K562 (cell line): ENCODE results near the gene PRKRIP1. TPM values are rescaled to one million over a fixed set of nuclear protein-coding genes. Genes with fewer than 3 reads are reported as not detected.

Experiments
- ATAC-seq: fragments of 200-7000 bp; cut with Tn5 transposase; 3 replicates; pipeline ENCODE4 v1.9.1; 2020; ENCODE audit warnings: moderate library complexity
- BruUV-seq: library from RNA; stranded (reverse); fragments of 400-500 nt; replicated peaks from 2 replicates; lab custom pipeline; 2021; lab: Mats Ljungman, UMichigan
- CTCF ChIA-PET: fragments of 300-600 bp; formaldehyde crosslinking; extraction: SDS; loops from one replicate; lab custom pipeline; 2021; ENCODE audit warnings: low intra/inter-chr PET ratio; lab: Yijun Ruan, JAX
- POLR2A ChIA-PET: fragments of 300-600, 350-650 bp; sonication (Branson Sonifier 250); formaldehyde crosslinking; extraction: SDS; loops from one replicate; lab custom pipeline; 2021; ENCODE audit warnings: antibody characterized with exemption, inconsistent platforms; lab: Yijun Ruan, JAX
- DNase-seq, 4 experiments: peaks; one replicate each; pipeline versions ENCODE4 v3.0.0 to v3.0.0-alpha.2; 2011 to 2018; ENCODE audit warnings: low spot score in 3 of 4, mixed read lengths in 3 of 4; ENCODE audit errors: extremely low read depth in 1 of 4
- FAIRE-seq: peaks from 2 replicates; lab custom pipeline; 2011; peaks lifted over from hg19 to GRCh38; lab: Jason Lieb, UNC
- H2AFZ ChIP-seq: 2 replicates; pipeline ENCODE4 v1.6.0; 2011; ENCODE audit warnings: low read depth, low read length, control low read depth, inconsistent platforms
- H3K27ac ChIP-seq: fragments of 200-600 bp; 3 replicates; pipeline ENCODE4 v1.8.0; 2011; ENCODE audit warnings: low read depth, mild to moderate bottlenecking, control low read depth, inconsistent platforms, low read length, moderate library complexity, mixed read lengths; ENCODE audit errors: extremely low read depth
- H3K27me3 ChIP-seq, 2 experiments: fragments of 300-600 bp in 1 of 2; 2 replicates in 1 of 2; 3 replicates in 1 of 2; pipeline versions ENCODE4 v1.6.0 to v1.8.0; 2011; ENCODE audit warnings: inconsistent platforms in 2 of 2, low read length in 2 of 2, mild to moderate bottlenecking in 1 of 2, mixed read lengths in 1 of 2, moderate library complexity in 1 of 2; ENCODE audit not compliant: control insufficient read depth in 2 of 2, insufficient read depth in 2 of 2
- H3K36me3 ChIP-seq: fragments of 300-600 bp; 3 replicates; pipeline ENCODE4 v1.8.0; 2011; ENCODE audit warnings: mild to moderate bottlenecking, low read length, inconsistent platforms; ENCODE audit not compliant: control insufficient read depth, insufficient read depth
- H3K4me1 ChIP-seq, 2 experiments: fragments of 200-600 bp in 1 of 2; replicated peaks in 1 of 2; 2 replicates in 1 of 2; 3 replicates in 1 of 2; pipeline versions ENCODE4 v1.5.1 to v1.8.0; 2011; ENCODE audit warnings: inconsistent platforms in 2 of 2, low read length in 2 of 2, mild to moderate bottlenecking in 1 of 2, mixed read lengths in 1 of 2, moderate library complexity in 1 of 2; ENCODE audit not compliant: control insufficient read depth in 2 of 2, insufficient read depth in 2 of 2
- H3K4me2 ChIP-seq: 2 replicates; pipeline ENCODE4 v1.6.1; 2011; ENCODE audit warnings: low read length, control low read depth, inconsistent platforms, mixed read lengths; ENCODE audit not compliant: insufficient read depth
- H3K4me3 ChIP-seq: fragments of 200-600 bp; sonication (generic), shearing (Covaris generic); 2 replicates; pipeline ENCODE4 v1.5.1; 2016; ENCODE audit warnings: control low read depth, inconsistent platforms
- H3K79me2 ChIP-seq: fragments of 200-600 bp; 3 replicates; pipeline ENCODE4 v1.8.0; 2011; ENCODE audit warnings: low read length, inconsistent platforms; ENCODE audit not compliant: control insufficient read depth, insufficient read depth
- H3K9ac ChIP-seq, 2 experiments: 2 replicates each; pipeline versions ENCODE4 v1.6.0 to v1.6.1; 2011; ENCODE audit warnings: low read depth in 2 of 2, low read length in 2 of 2, control low read depth in 1 of 2, inconsistent platforms in 1 of 2, mild to moderate bottlenecking in 1 of 2, mixed read lengths in 1 of 2; ENCODE audit not compliant: insufficient read depth in 1 of 2
- H3K9me1 ChIP-seq: one replicate; pipeline ENCODE4 v1.6.0; 2011; ENCODE audit warnings: inconsistent platforms, mild to moderate bottlenecking, low read length, moderate library complexity; ENCODE audit not compliant: control insufficient read depth, insufficient read depth
- H3K9me3 ChIP-seq: replicated peaks from 2 replicates; pipeline ENCODE4 v1.5.1; 2011; ENCODE audit warnings: low read depth, low read length, inconsistent platforms; ENCODE audit not compliant: control insufficient read depth, insufficient read depth
- H4K20me1 ChIP-seq: replicated peaks from 2 replicates; pipeline ENCODE4 v1.6.1; 2011; ENCODE audit warnings: low read length, inconsistent platforms, mixed read lengths; ENCODE audit not compliant: control insufficient read depth, insufficient read depth
- PCBP1 ChIP-seq: fragments of 200-400 bp; formaldehyde crosslinking; IDR thresholded peaks from 2 replicates; pipeline ENCODE4 v1.6.1; 2018; ENCODE audit warnings: mild to moderate bottlenecking, low read depth, low read length; ENCODE audit not compliant: poor library complexity, severe bottlenecking
- SMAD2 ChIP-seq: fragments of 150-350 bp; IDR thresholded peaks from 2 replicates; pipeline ENCODE4 v1.6.1; 2014; ENCODE audit warnings: low read depth, mild to moderate bottlenecking, low read length
- WGBS: fragments of 100-300 bp; shearing (Covaris generic); methylation state at CpG from one replicate; pipeline ENCODE4 v1.1.6; 2016; ENCODE audit warnings: low coverage, mixed read lengths; ENCODE audit not compliant: insufficient coverage; ENCODE audit errors: missing lambda C conversion rate; 5-methylcytosine and 5-hydroxymethylcytosine counted together
- in situ Hi-C: fragments of 300-500 bp; cut with MboI; formaldehyde crosslinking; loops from 4 replicates; pipeline ENCODE4 v1.15.0; 2018; ENCODE audit warnings: inconsistent platforms, mixed read lengths
- intact Hi-C: fragments of 100-400 bp; cut with micrococcal nuclease; formaldehyde crosslinking; loops from 2 replicates; pipeline ENCODE4 v1.14.2; 2022
- polyA plus RNA-seq, 8 experiments: library from polyadenylated mRNA; depleted of rRNA in 4 of 8; stranded (reverse) in 5 of 8; unstranded in 3 of 8; fragments of >200 nt; fragmentation: Nextera tagmentation in 2 of 8; fragmentation: Illumina TruSeq in 1 of 8; extraction: Ambion mirVana in 2 of 8; extraction: Trizol in 1 of 8; gene quantifications; 2 replicates each; pipeline versions ENCODE4 v1.2.1 to v1.2.3, GENCODE V29; 2011 to 2014; ENCODE audit warnings: inconsistent platforms in 1 of 8, missing spikeins in 1 of 8
- total RNA-seq, 7 experiments: library from RNA; depleted of rRNA in 6 of 7; stranded (reverse); fragments of >200 nt in 6 of 7; fragmentation: Illumina TruSeq in 2 of 7; extraction: Trizol in 2 of 7; gene quantifications; 2 replicates each; pipeline versions ENCODE4 v1.2.1 to v1.2.3, GENCODE V29; 2011 to 2021; ENCODE audit warnings: low replicate concordance in 1 of 7

Gene PRKRIP1
- total and polyA plus RNA-seq, 9 of the 15 experiments (the other 6 are each of a cell fraction or from before 2014, with no cell fraction given) = 14.9 to 52.1 (median 19.8) TPM

GRCh38 chr7:102467581-102468477 lies 71.7 kb downstream of the PRKRIP1 start:
- ATAC-seq = no peak
- Histone ChIP-seq H3K4me3 (no peak overlapping the region), H3K9me1 (peaks cover 5% of the 10 kb centered on the region), H3K4me2 (no peak overlapping the region), H3K79me2 (peaks cover 31% of the 10 kb centered on the region), H4K20me1 (peaks cover 3% of the 10 kb centered on the region; the same call in 1 of the 2 replicates), H3K9ac (peak overlapping the region in 1 of 2 experiments; percentile 43; a peak in 1 of 4 replicates), H3K36me3 (peaks cover 61% of the 10 kb centered on the region; the same call in 2 of the 3 replicates), H3K27me3 (no peaks in the 10 kb centered on the region), H3K9me3 (no peaks in the 10 kb centered on the region), H3K27ac (no peak overlapping the region), H3K4me1 (peaks cover 11 to 72% of the 10 kb centered on the region in 2 experiments; a peak in 3 of 5 replicates), H2AFZ (no peak overlapping the region)
- TF ChIP-seq PCBP1 = peak; percentile 33
- no peak for TF ChIP-seq SMAD2
- ChIA-PET CTCF (no interaction called here), POLR2A (interaction anchor here (0.6 to 0.7 kb wide), 2 partner anchors 31 to 76 kb away, joined by 3 to 4 read pairs; no protein-coding TSS in a partner anchor)
- no TSS peak for BruUV-seq
- in situ Hi-C loops (loop anchor here (25.0 kb wide), 2 partner anchors 94 to 194 kb away; partner anchors contain the start of genes POLR2J2, POLR2J3, SPDYE2 and SPDYE2B), intact Hi-C loops (no loop called here)
- WGBS = 83% methylated on average over 21 of the region's 24 CpGs
- no peak for DNase-seq
- FAIRE-seq = no peak
